IPS DF 4.7 (cell line): ENCODE results near the gene MTF2.

Experiments
- DNase-seq: peaks from one replicate; pipeline ENCODE4 v3.0.0-alpha.2; 2013; ENCODE audit warnings: low spot score; ENCODE audit errors: extremely low read depth

The MTF2 gene

GRCh38 chr1:93180723-93181613, 101.9 kb downstream of the MTF2 start, which contains the start of gene CCDC18:
CCDC18 (plus strand) TSS chr1:93180724; CDS start chr1:93183362, 2,638 bp downstream.
- DNase-seq, result no peak

- DNase-seq, result no peak
These were observed 107.6 kb downstream of the MTF2 start for GRCh38 chr1:93186667-93187066.
